ENCODE data around the gene NACC2. TPM values are rescaled to one million over a fixed set of nuclear protein-coding genes. Genes with fewer than 3 reads are reported as not detected.

The NACC2 gene
- total RNA-seq, 2 donors from 2014 or later = 28.6 to 38.5 TPM

GRCh38 chr9:136012651-136013050 lies 82.4 kb downstream of the NACC2 start:
- peak; percentile 44 for DNase-seq
- intact Hi-C loops (cut with DNase I) = no loop called here
- no peak for ATAC-seq

GRCh38 chr9:136011703-136012496 lies 83.2 kb downstream of the NACC2 start:
- intact Hi-C loops (cut with DNase I) = no loop called here
- peak; percentile 72 to 74 for ATAC-seq
- DNase-seq = peak; percentile 94

GRCh38 chr9:136011376-136011702 lies 83.8 kb downstream of the NACC2 start:
- DNase-seq (peak; percentile 25), ATAC-seq (no peak)
- intact Hi-C loops (cut with DNase I) = no loop called here

GRCh38 chr9:136010615-136011361 lies 84.3 kb downstream of the NACC2 start:
- ATAC-seq = peak; percentile 29 to 42
- intact Hi-C loops (cut with DNase I) = no loop called here
- peak; percentile 69 for DNase-seq

GRCh38 chr9:136010176-136010575 lies 84.9 kb downstream of the NACC2 start:
- intact Hi-C loops (cut with DNase I) = no loop called here
- DNase-seq = peak; percentile 22
- no peak for ATAC-seq

GRCh38 chr9:136009516-136009915 lies 85.6 kb downstream of the NACC2 start:
- ATAC-seq (no peak), DNase-seq (peak; percentile 14)
- intact Hi-C loops (cut with DNase I) = no loop called here

- no peak for ATAC-seq
- intact Hi-C loops (cut with DNase I) = no loop called here
- DNase-seq = no peak
Measured at GRCh38 chr9:136008693-136008997, 86.4 kb downstream of the NACC2 start.

- no peak for ATAC-seq
- DNase-seq = no peak
- intact Hi-C loops (cut with DNase I) = no loop called here
Measured at GRCh38 chr9:136007934-136008692, 87.0 kb downstream of the NACC2 start.

GRCh38 chr9:136007276-136007933 lies 87.7 kb downstream of the NACC2 start:
- intact Hi-C loops (cut with DNase I) = no loop called here
- ATAC-seq = no peak
- DNase-seq = no peak

GRCh38 chr9:136006169-136006568 lies 88.9 kb downstream of the NACC2 start:
- ATAC-seq (no peak), DNase-seq (no peak)
- intact Hi-C loops (cut with DNase I) = no loop called here

- intact Hi-C loops (cut with DNase I) = no loop called here
- DNase-seq (no peak), ATAC-seq (no peak)
Measured at GRCh38 chr9:136004712-136005111, 90.4 kb downstream of the NACC2 start.

- intact Hi-C loops (cut with DNase I) = no loop called here
- no peak for DNase-seq
Measured at GRCh38 chr9:136004219-136004618, 90.9 kb downstream of the NACC2 start.

GRCh38 chr9:136003411-136004218 lies 91.5 kb downstream of the NACC2 start:
- DNase-seq = no peak
- peak; percentile 14 to 17 for ATAC-seq
- intact Hi-C loops (cut with DNase I) = no loop called here

More at GRCh38 chr9:136004219-136004618, 90.9 kb downstream of the NACC2 start:
- ATAC-seq = no peak

GRCh38 chr9:136002881-136003280 lies 92.2 kb downstream of the NACC2 start:
- intact Hi-C loops (cut with DNase I) = no loop called here
- ATAC-seq (peak; percentile 56 to 64), DNase-seq (no peak)

GRCh38 chr9:136002215-136002614 lies 92.9 kb downstream of the NACC2 start:
- ATAC-seq = peak in 1 of 2 donors; percentile 4
- DNase-seq = no peak
- intact Hi-C loops (cut with DNase I) = no loop called here

GRCh38 chr9:136001231-136001630 lies 93.9 kb downstream of the NACC2 start:
- DNase-seq = no peak
- ATAC-seq = no peak
- intact Hi-C loops (cut with DNase I) = no loop called here

- DNase-seq (no peak), ATAC-seq (no peak)
- intact Hi-C loops (cut with DNase I) = no loop called here
Measured at GRCh38 chr9:135998410-135999071, 96.5 kb downstream of the NACC2 start.

GRCh38 chr9:135998016-135998380 lies 97.1 kb downstream of the NACC2 start:
- no peak for ATAC-seq
- intact Hi-C loops (cut with DNase I) = no loop called here
- no peak for DNase-seq

Data from left cardiac atrium (tissue), 4 donors.